Measurements from ENCODE around the gene TRIM46. TPM values are rescaled to one million over a fixed set of nuclear protein-coding genes. Genes with fewer than 3 reads are reported as not detected.
"Not testable (repeated sequence)": the region's sequence is repeated elsewhere in the genome, so short reads cannot be mapped to it uniquely, and the experiment has no call there.

Gene TRIM46
- total and polyA plus RNA-seq, 4 donors = 0.50 to 3.4 (median 1.9) TPM

DNA sequence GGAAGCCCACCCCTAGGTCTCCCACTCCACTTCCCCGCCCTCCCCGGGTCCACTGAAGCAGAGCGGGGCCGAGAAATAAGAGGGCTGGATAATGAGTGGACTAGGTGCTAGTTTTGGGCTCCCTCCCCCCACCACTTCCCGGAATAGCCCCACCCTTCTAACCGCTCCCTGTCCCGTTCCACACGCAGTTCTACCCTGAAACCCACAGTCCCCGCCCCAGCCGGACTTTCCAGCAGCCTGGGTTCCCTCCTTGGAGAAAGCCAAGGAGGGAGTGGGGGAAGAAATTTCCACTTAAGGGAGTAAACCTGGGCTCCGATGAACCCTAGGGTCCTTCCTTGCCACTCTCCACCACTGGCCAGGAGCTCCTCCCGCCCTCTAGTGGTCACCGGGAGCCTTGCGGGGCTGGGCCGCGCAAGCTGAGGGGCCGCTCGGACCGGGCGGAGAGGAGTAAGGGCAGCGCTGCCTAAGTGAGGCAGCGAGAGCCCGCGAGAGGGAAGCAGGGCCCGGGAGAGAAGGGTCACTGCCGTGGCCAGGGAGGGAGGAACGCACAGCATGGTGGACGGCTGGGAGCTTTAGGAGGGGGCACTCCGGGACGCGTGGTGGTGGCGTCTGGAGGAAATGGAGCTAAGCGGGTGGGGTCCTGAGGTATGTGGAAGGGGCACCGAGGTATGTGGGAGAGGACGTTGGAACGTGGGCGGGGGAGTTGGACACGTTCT, 19.8 kb downstream of the TRIM46 start:
- no peaks in the 10 kb centered on the region for H3K27me3 ChIP-seq (ENCODE audit: control insufficient read depth in 1 of 2, insufficient read depth in 2 of 2, low read length in 1 of 2)
- intact Hi-C loops (cut with DNase I) = loop anchor here (1.0 to 5.0 kb wide), 4 partner anchors 17 to 129 kb away; partner anchors contain the start of genes FDPS (in 1 of the 2) and RUSC1 (in 1 of the 2)
- peaks cover 0 to 4% of the 10 kb centered on the region in 2 donors for H3K36me3 ChIP-seq (ENCODE audit: control insufficient read depth in 1 of 2, insufficient read depth in 2 of 2, low read length in 1 of 2)
- no peaks in the 10 kb centered on the region for H3K4me1 ChIP-seq (ENCODE audit: control insufficient read depth in 1 of 2, insufficient read depth in 2 of 2, low read length in 2 of 2)
- peak overlapping the region in 1 of 2 donors; percentile 68 for H3K27ac ChIP-seq (ENCODE audit: low read depth in 1 of 2, low read length in 2 of 2)
- no peak overlapping the region for H3K4me3 ChIP-seq (ENCODE audit: low read length in 2 of 2)
- H3K9me3 ChIP-seq (ENCODE audit: control insufficient read depth, low read length) = no peaks in the 10 kb centered on the region
- DNase-seq (peak; percentile 94 to 97), ATAC-seq (ENCODE audit: low FRiP score) (peak; percentile 92)
- 1 to 2% methylated on average over 38 of the region's 38 CpGs for WGBS, 2 donors

DNA sequence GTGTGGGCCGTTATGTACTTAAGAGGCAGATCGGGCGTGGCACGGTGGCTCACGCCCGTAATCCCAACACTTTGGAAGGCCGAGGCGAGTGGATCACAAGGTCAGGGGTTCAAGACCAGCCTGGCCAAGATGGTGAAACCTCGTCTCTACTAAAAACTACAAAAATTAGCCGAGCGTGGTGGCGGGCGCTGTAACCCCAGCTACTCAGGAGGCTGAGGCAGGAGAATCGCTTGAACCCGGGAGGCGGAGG, 20.3 kb downstream of the TRIM46 start:
- peak overlapping the region in 1 of 2 donors; percentile 68 for H3K27ac ChIP-seq (ENCODE audit: low read depth in 1 of 2, low read length in 2 of 2)
- intact Hi-C loops (cut with DNase I) = loop anchor here (1.0 to 5.0 kb wide), 4 partner anchors 18 to 128 kb away; partner anchors contain the start of genes FDPS (in 1 of the 2) and RUSC1 (in 1 of the 2)
- H3K36me3 ChIP-seq (ENCODE audit: control insufficient read depth in 1 of 2, insufficient read depth in 2 of 2, low read length in 1 of 2); H3K4me3 ChIP-seq (ENCODE audit: low read length in 2 of 2); ATAC-seq (ENCODE audit: low FRiP score); H3K27me3 ChIP-seq (ENCODE audit: control insufficient read depth in 1 of 2, insufficient read depth in 2 of 2, low read length in 1 of 2); H3K4me1 ChIP-seq (ENCODE audit: control insufficient read depth in 1 of 2, insufficient read depth in 2 of 2, low read length in 2 of 2); DNase-seq; H3K9me3 ChIP-seq (ENCODE audit: control insufficient read depth, low read length): not testable (repeated sequence)
- WGBS, 2 donors = 4 to 8% methylated on average over 16 of the region's 16 CpGs

DNA sequence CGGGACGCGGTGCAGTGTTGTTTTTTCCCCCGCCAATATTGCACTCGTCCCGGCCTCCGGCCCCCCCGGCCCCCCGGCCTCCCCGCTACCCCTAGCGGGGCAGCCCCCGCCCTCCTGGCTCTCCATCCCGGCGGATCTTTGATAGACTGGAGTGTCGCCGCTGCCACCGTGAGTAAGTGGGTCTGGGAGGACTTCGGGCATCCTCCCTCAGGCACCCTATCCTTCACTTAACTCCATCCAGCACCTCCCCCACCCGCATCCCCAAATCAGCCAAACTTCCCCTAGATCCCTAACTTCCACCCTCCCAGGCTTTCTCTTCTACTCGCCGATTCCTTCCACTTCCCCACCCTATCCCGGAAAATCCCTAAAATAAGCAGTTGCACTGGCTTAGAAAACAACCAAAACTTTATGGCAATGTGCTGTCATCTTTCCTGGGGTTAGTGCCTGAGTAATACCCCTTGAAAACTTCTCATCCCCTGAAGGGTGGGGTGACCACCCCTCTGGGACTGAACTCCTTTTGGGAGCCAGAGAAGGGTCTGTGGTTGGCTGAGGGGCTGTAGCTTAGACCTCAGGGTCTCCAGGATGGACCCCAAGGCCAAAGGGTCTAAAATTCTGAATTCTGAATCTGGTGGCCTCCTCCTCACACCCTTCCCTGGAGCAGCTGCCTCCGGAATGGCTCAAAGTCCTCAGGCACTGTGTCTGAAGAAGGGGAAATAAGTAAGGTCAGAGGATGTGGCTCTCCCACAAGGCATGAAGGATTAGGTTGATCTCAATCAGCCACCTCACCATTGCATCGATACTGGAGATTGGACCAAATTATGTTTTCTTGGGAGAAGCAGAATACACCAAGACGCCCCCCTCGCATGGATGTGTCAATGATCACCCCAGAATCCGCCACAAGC, 21.8 kb downstream of the TRIM46 start:
- intact Hi-C loops (cut with DNase I) = no loop called here
- whole genome bisulfite sequencing, 2 donors = 20 to 35% methylated on average over 15 to 27 of the region's 27 CpGs
- peak overlapping the region; percentile 6 to 49 for H3K4me3 ChIP-seq (ENCODE audit: low read length in 2 of 2)
- H3K9me3 ChIP-seq (ENCODE audit: control insufficient read depth, low read length) = no peaks in the 10 kb centered on the region
- DNase-seq (peak; percentile 24 to 34), ATAC-seq (ENCODE audit: low FRiP score) (no peak)
- H3K27me3 ChIP-seq (ENCODE audit: control insufficient read depth in 1 of 2, insufficient read depth in 2 of 2, low read length in 1 of 2) = no peaks in the 10 kb centered on the region
- H3K4me1 ChIP-seq (ENCODE audit: control insufficient read depth in 1 of 2, insufficient read depth in 2 of 2, low read length in 2 of 2) = no peaks in the 10 kb centered on the region
- H3K27ac ChIP-seq (ENCODE audit: low read depth in 1 of 2, low read length in 2 of 2) = no peak overlapping the region
- H3K36me3 ChIP-seq (ENCODE audit: control insufficient read depth in 1 of 2, insufficient read depth in 2 of 2, low read length in 1 of 2) = peaks cover 0 to 4% of the 10 kb centered on the region in 2 donors

GRCh38 chr1:155196103-155196892, 22.6 kb downstream of the TRIM46 start:
- Histone ChIP-seq H3K4me3 (ENCODE audit: low read length in 2 of 2) (no peak overlapping the region), H3K9me3 (ENCODE audit: control insufficient read depth, low read length) (no peaks in the 10 kb centered on the region), H3K27ac (ENCODE audit: low read depth in 1 of 2, low read length in 2 of 2) (no peak overlapping the region), H3K4me1 (ENCODE audit: control insufficient read depth in 1 of 2, insufficient read depth in 2 of 2, low read length in 2 of 2) (no peaks in the 10 kb centered on the region), H3K27me3 (ENCODE audit: control insufficient read depth in 1 of 2, insufficient read depth in 2 of 2, low read length in 1 of 2) (no peaks in the 10 kb centered on the region), H3K36me3 (ENCODE audit: control insufficient read depth in 1 of 2, insufficient read depth in 2 of 2, low read length in 1 of 2) (peaks cover 0 to 4% of the 10 kb centered on the region in 2 donors)
- DNase-seq (peak; percentile 45 to 73), ATAC-seq (ENCODE audit: low FRiP score) (no peak)
- intact Hi-C loops (cut with DNase I) = no loop called here
- 85 to 88% methylated on average over 6 of the region's 6 CpGs for WGBS, 2 donors

GRCh38 chr1:155196893-155197638, 23.4 kb downstream of the TRIM46 start:
- Histone ChIP-seq H3K4me1 (ENCODE audit: control insufficient read depth in 1 of 2, insufficient read depth in 2 of 2, low read length in 2 of 2) (no peaks in the 10 kb centered on the region), H3K36me3 (ENCODE audit: control insufficient read depth in 1 of 2, insufficient read depth in 2 of 2, low read length in 1 of 2) (peaks cover 0 to 4% of the 10 kb centered on the region in 2 donors), H3K27me3 (ENCODE audit: control insufficient read depth in 1 of 2, insufficient read depth in 2 of 2, low read length in 1 of 2) (no peaks in the 10 kb centered on the region), H3K9me3 (ENCODE audit: control insufficient read depth, low read length) (no peaks in the 10 kb centered on the region), H3K27ac (ENCODE audit: low read depth in 1 of 2, low read length in 2 of 2) (no peak overlapping the region), H3K4me3 (ENCODE audit: low read length in 2 of 2) (no peak overlapping the region)
- intact Hi-C loops (cut with DNase I) = no loop called here
- ATAC-seq (ENCODE audit: low FRiP score) = no peak
- peak; percentile 64 to 79 for DNase-seq
- 92 to 93% methylated on average over 20 of the region's 20 CpGs for WGBS, 2 donors

- DNase-seq = peak; percentile 40 to 61
- no peaks in the 10 kb centered on the region for H3K9me3 ChIP-seq (ENCODE audit: control insufficient read depth, low read length)
- intact Hi-C loops (cut with DNase I) = no loop called here
- H3K27ac ChIP-seq (ENCODE audit: low read depth in 1 of 2, low read length in 2 of 2) = no peak overlapping the region
- no peaks in the 10 kb centered on the region for H3K27me3 ChIP-seq (ENCODE audit: control insufficient read depth in 1 of 2, insufficient read depth in 2 of 2, low read length in 1 of 2)
- no peaks in the 10 kb centered on the region for H3K4me1 ChIP-seq (ENCODE audit: control insufficient read depth in 1 of 2, insufficient read depth in 2 of 2, low read length in 2 of 2)
- peaks cover 0 to 4% of the 10 kb centered on the region in 2 donors for H3K36me3 ChIP-seq (ENCODE audit: control insufficient read depth in 1 of 2, insufficient read depth in 2 of 2, low read length in 1 of 2)
- no peak for ATAC-seq (ENCODE audit: low FRiP score)
- 90 to 92% methylated on average over 15 of the region's 15 CpGs for WGBS, 2 donors
- H3K4me3 ChIP-seq (ENCODE audit: low read length in 2 of 2) = no peak overlapping the region
These were observed 24.4 kb downstream of the TRIM46 start for GRCh38 chr1:155197901-155198546.

DNA sequence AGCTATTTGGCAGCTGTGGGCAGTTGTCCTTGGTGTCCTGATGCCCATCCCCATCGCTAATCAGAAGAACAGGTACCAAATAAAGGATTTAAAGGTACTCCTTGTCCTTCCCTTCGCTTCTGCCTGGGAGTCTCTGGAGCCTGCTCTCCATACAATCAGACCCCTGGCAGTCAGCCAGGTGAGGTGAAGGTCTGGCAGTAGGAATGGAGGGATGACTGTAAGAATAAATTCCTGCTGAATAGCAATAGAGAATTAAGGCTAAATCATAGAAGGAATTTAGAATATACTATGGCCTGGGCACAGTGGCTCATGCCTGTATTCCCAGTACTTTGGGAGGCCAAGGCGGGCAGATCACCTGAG, 24.9 kb downstream of the TRIM46 start:
- H3K27me3 ChIP-seq (ENCODE audit: control insufficient read depth in 1 of 2, insufficient read depth in 2 of 2, low read length in 1 of 2) = no peaks in the 10 kb centered on the region
- peaks cover 0 to 4% of the 10 kb centered on the region in 2 donors for H3K36me3 ChIP-seq (ENCODE audit: control insufficient read depth in 1 of 2, insufficient read depth in 2 of 2, low read length in 1 of 2)
- no peak overlapping the region for H3K27ac ChIP-seq (ENCODE audit: low read depth in 1 of 2, low read length in 2 of 2)
- no peak for ATAC-seq (ENCODE audit: low FRiP score)
- intact Hi-C loops (cut with DNase I) = no loop called here
- no peaks in the 10 kb centered on the region for H3K4me1 ChIP-seq (ENCODE audit: control insufficient read depth in 1 of 2, insufficient read depth in 2 of 2, low read length in 2 of 2)
- no peaks in the 10 kb centered on the region for H3K9me3 ChIP-seq (ENCODE audit: control insufficient read depth, low read length)
- DNase-seq = peak; percentile 27 to 48
- no peak overlapping the region for H3K4me3 ChIP-seq (ENCODE audit: low read length in 2 of 2)
- WGBS, 2 donors = 98 to 99% methylated on average over 3 of the region's 3 CpGs

Data from aorta (tissue), 5 donors.